ENCODE measurements around the gene TKFC. TPM values are rescaled to one million over a fixed set of nuclear protein-coding genes. Genes with fewer than 3 reads are reported as not detected.

Gene TKFC
- total and polyA plus RNA-seq, 4 donors: 15.7 to 134 (median 53.4) TPM

- TF ChIP-seq, protein P1, sequence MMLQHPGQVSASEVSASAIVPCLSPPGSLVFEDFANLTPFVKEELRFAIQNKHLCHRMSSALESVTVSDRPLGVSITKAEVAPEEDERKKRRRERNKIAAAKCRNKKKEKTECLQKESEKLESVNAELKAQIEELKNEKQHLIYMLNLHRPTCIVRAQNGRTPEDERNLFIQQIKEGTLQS (IDR thresholded peaks at IDR 0.05): no peak
- TF ChIP-seq FOXA2 (IDR thresholded peaks at IDR 0.05): no peak
- DNase-seq (ENCODE audit: low spot score): no peak
- Histone ChIP-seq H3K36me3 (ENCODE audit: control insufficient read depth in 4 of 4, insufficient read depth in 3 of 4, low read depth in 1 of 4, low read length in 3 of 4) (peaks cover 2 to 68% (median 35%) of the 10 kb centered on the region in 4 donors), H3K4me1 (ENCODE audit: control insufficient read depth in 4 of 4, insufficient read depth in 4 of 4, low read length in 3 of 4) (peaks cover 0 to 6% (median 0%) of the 10 kb centered on the region in 4 donors), H3K9me3 (ENCODE audit: control insufficient read depth in 4 of 4, low read length in 3 of 4) (no peaks in the 10 kb centered on the region), H3K9ac (ENCODE audit: low read depth in 1 of 2, low read length in 2 of 2) (no peak overlapping the region), H3K27me3 (ENCODE audit: control insufficient read depth in 4 of 4, insufficient read depth in 4 of 4, low read length in 3 of 4) (no peaks in the 10 kb centered on the region), H3K4me3 (ENCODE audit: low read depth in 1 of 3, low read length in 3 of 3) (no peak overlapping the region), H3K27ac (ENCODE audit: low read depth in 1 of 2, low read length in 2 of 2) (no peak overlapping the region)
- WGBS: 86% methylated on average over 29 of the region's 29 CpGs
These were observed 11.0 kb downstream of the TKFC start for GRCh38 chr11:61343792-61344745.

- Histone ChIP-seq H3K27me3 (ENCODE audit: control insufficient read depth in 4 of 4, insufficient read depth in 4 of 4, low read length in 3 of 4) (no peaks in the 10 kb centered on the region), H3K9ac (ENCODE audit: low read depth in 1 of 2, low read length in 2 of 2) (no peak overlapping the region), H3K4me3 (ENCODE audit: low read depth in 1 of 3, low read length in 3 of 3) (no peak overlapping the region), H3K9me3 (ENCODE audit: control insufficient read depth in 4 of 4, low read length in 3 of 4) (no peaks in the 10 kb centered on the region), H3K4me1 (ENCODE audit: control insufficient read depth in 4 of 4, insufficient read depth in 4 of 4, low read length in 3 of 4) (peaks cover 0 to 6% (median 0%) of the 10 kb centered on the region in 4 donors), H3K36me3 (ENCODE audit: control insufficient read depth in 4 of 4, insufficient read depth in 3 of 4, low read depth in 1 of 4, low read length in 3 of 4) (peaks cover 3 to 61% (median 36%) of the 10 kb centered on the region in 4 donors), H3K27ac (ENCODE audit: low read depth in 1 of 2, low read length in 2 of 2) (no peak overlapping the region)
- WGBS: 89% methylated on average over 4 of the region's 4 CpGs
- no peak for TF ChIP-seq GABPA (IDR thresholded peaks at IDR 0.05 in 1 of 2, conservative IDR thresholded peaks at IDR 0.05 in 1 of 2)
- no peak for TF ChIP-seq RAD21 (IDR thresholded peaks at IDR 0.05)
- TF ChIP-seq FOXA2 (IDR thresholded peaks at IDR 0.05): no peak
- TF ChIP-seq RXRA (IDR thresholded peaks at IDR 0.05): no peak
- TF ChIP-seq NR2F2 (IDR thresholded peaks at IDR 0.05): no peak
- TF ChIP-seq CTCF (IDR thresholded peaks at IDR 0.05; ENCODE audit: low read depth, low read length, missing input control): no peak
- TF ChIP-seq REST (IDR thresholded peaks at IDR 0.05): no peak
- no peak for TF ChIP-seq FOXA1 (IDR thresholded peaks at IDR 0.05)
- TF ChIP-seq YY1 (IDR thresholded peaks at IDR 0.05): no peak
- TF ChIP-seq JUND (IDR thresholded peaks at IDR 0.05): no peak
- no peak for TF ChIP-seq HNF4A (conservative IDR thresholded peaks at IDR 0.05)
- TF ChIP-seq EGR1 (IDR thresholded peaks at IDR 0.05; ENCODE audit: low read depth in 2 of 2): no peak
- no peak for TF ChIP-seq HNF4G (IDR thresholded peaks at IDR 0.05)
- no peak for TF ChIP-seq TAF1 (conservative IDR thresholded peaks at IDR 0.05)
- DNase-seq (ENCODE audit: low spot score): no peak
These were observed 12.2 kb downstream of the TKFC start for GRCh38 chr11:61345170-61345610.
